IPS-NIHi7 (cell line): ENCODE data around the gene ABITRAM.
"Not testable (repeated sequence)": the region's sequence is repeated elsewhere in the genome, so short reads cannot be mapped to it uniquely, and the experiment has no call there.

Source experiments
- DNase-seq: peaks from one replicate; pipeline ENCODE4 v3.0.0; 2012; ENCODE audit warnings: mixed read lengths; ENCODE audit errors: extremely low spot score

ABITRAM gene

GRCh38 chr9:108934323-108934893, at the start of gene ABITRAM:
Gene ABITRAM (plus strand): TSS chr9:108934400. CDS start chr9:108934487, 87 bp downstream.
- peak; percentile 95 for DNase-seq

- no peak for DNase-seq
These were observed 49.5 kb upstream of the ABITRAM start for GRCh38 chr9:108884701-108885100.

GRCh38 chr9:108885643-108886348, 48.4 kb upstream of the ABITRAM start:
- DNase-seq, result no peak

- not testable (repeated sequence) for DNase-seq
These were observed 47.5 kb upstream of the ABITRAM start for GRCh38 chr9:108886594-108887271.

GRCh38 chr9:108889649-108890067, 44.5 kb upstream of the ABITRAM start:
- DNase-seq, result peak; percentile 17

- no peak for DNase-seq
These were observed 39.8 kb upstream of the ABITRAM start for GRCh38 chr9:108894225-108894997.

- DNase-seq, result no peak
These were observed 36.7 kb upstream of the ABITRAM start for GRCh38 chr9:108897324-108898096.

GRCh38 chr9:108899023-108899695, 35.0 kb upstream of the ABITRAM start:
- DNase-seq, result not testable (repeated sequence)

- no peak for DNase-seq
These were observed 34.0 kb upstream of the ABITRAM start for GRCh38 chr9:108900176-108900575.

- DNase-seq, result no peak
These were observed 30.6 kb upstream of the ABITRAM start for GRCh38 chr9:108903420-108904103.

GRCh38 chr9:108904161-108904560, 30.0 kb upstream of the ABITRAM start:
- no peak for DNase-seq

GRCh38 chr9:108905494-108905893, 28.7 kb upstream of the ABITRAM start:
- no peak for DNase-seq

- DNase-seq, result no peak
These were observed 23.8 kb upstream of the ABITRAM start for GRCh38 chr9:108910402-108910801.

GRCh38 chr9:108910914-108911313, 23.3 kb upstream of the ABITRAM start:
- DNase-seq, result no peak

- DNase-seq, result no peak
These were observed 22.4 kb upstream of the ABITRAM start for GRCh38 chr9:108911820-108912219.

GRCh38 chr9:108913391-108913790, 20.8 kb upstream of the ABITRAM start:
- DNase-seq, result no peak

GRCh38 chr9:108919517-108919916, 14.7 kb upstream of the ABITRAM start:
- DNase-seq, result no peak

GRCh38 chr9:108920401-108920800, 13.8 kb upstream of the ABITRAM start:
- DNase-seq, result not testable (repeated sequence)

GRCh38 chr9:108921200-108921599, 13.0 kb upstream of the ABITRAM start:
- DNase-seq, result no peak

- no peak for DNase-seq
These were observed 9.7 kb upstream of the ABITRAM start for GRCh38 chr9:108924466-108924865.
